ENCODE data around the gene RLIM. TPM values are rescaled to one million over a fixed set of nuclear protein-coding genes. Genes with fewer than 3 reads are reported as not detected.

Gene RLIM
- total RNA-seq, 4 donors from 2014 or later, result 33.3 to 55.2 (median 41.9) TPM

DNA sequence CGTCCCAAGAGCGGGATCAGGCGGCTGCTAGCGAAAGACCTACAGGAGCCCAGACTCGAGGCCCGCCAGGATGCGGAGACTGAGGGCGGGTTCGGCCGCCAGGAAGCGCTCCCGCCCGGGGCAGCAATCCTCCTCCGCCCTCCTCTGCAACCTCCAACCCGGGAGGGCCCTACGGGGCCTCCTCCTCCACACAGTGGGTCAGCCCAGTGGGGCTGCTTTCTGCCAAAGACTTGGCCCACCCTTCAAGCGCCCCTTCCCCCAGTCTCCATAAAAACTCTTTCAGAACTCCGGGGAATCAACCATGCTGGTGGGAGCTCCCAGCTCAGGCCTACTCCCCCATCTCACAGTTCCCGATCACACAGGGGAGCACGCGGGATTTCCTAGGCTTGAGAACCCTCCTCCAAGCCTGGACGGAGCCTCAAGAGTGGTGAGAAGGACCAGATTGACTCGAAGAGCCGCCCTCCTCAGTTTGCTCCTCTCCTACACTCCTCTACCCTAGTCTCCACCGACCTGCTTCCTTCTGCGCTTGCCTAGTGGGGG lies 77.5 kb downstream of the RLIM start:
- intact Hi-C loops (cut with DNase I), result loop anchor here (10.0 kb wide), 1 partner anchor 112 kb away; the partner anchor contains the start of gene SLC16A2
- peak; percentile 68 to 70 for DNase-seq
- WGBS, 2 donors, result 13 to 20% methylated on average over 4 to 5 of the region's 26 CpGs

GRCh38 chrX:74536152-74536831 lies 78.1 kb downstream of the RLIM start:
- no peaks in the 10 kb centered on the region for H3K36me3 ChIP-seq
- intact Hi-C loops (cut with DNase I), result loop anchor here (10.0 kb wide), 1 partner anchor 111 kb away; the partner anchor contains the start of gene SLC16A2
- H3K27ac ChIP-seq, result peak overlapping the region; percentile 77 to 92 (median 88)
- peak overlapping the region in 2 of 3 donors; percentile 32 to 37 for H3K4me3 ChIP-seq (replicated peaks in 1 of 3)
- no peaks in the 10 kb centered on the region for H3K27me3 ChIP-seq
- peak; percentile 86 for DNase-seq
- WGBS, 2 donors, result 0% methylated on average over 3 of the region's 48 CpGs; no CpG with 5 or more reads in 1 of the 2 donors
- H3K9me3 ChIP-seq, result no peaks in the 10 kb centered on the region
- TF ChIP-seq CTCF (IDR thresholded peaks at IDR 0.05) (peak; percentile 12 to 51 (median 44)), POLR2A (IDR thresholded peaks at IDR 0.05) (peak in 1 of 2 donors; percentile 56)
- peaks cover 0 to 4% of the 10 kb centered on the region in 2 donors for H3K4me1 ChIP-seq

More for the DNA sequence above, 77.5 kb downstream of the RLIM start:
- Histone ChIP-seq H3K36me3 (no peaks in the 10 kb centered on the region), H3K27me3 (no peaks in the 10 kb centered on the region), H3K4me1 (peaks cover 0 to 4% of the 10 kb centered on the region in 2 donors), H3K9me3 (no peaks in the 10 kb centered on the region), H3K4me3 (replicated peaks in 1 of 3) (peak overlapping the region in 2 of 3 donors; percentile 17 to 32), H3K27ac (peak overlapping the region; percentile 77 to 92 (median 88))
- TF ChIP-seq CTCF (IDR thresholded peaks at IDR 0.05) (no peak), POLR2A (IDR thresholded peaks at IDR 0.05) (no peak)

GRCh38 chrX:74535408-74536151 lies 78.8 kb downstream of the RLIM start:
- intact Hi-C loops (cut with DNase I), result loop anchor here (10.0 kb wide), 1 partner anchor 111 kb away; the partner anchor contains the start of gene SLC16A2
- DNase-seq, result peak; percentile 67 to 74
- peak overlapping the region; percentile 77 to 92 (median 88) for H3K27ac ChIP-seq

More at GRCh38 chrX:74535408-74536151, 78.8 kb downstream of the RLIM start:
- H3K9me3 ChIP-seq, result no peaks in the 10 kb centered on the region
- TF ChIP-seq POLR2A (IDR thresholded peaks at IDR 0.05), result no peak
- peak in 4 of 6 experiments; percentile 25 to 49 (median 41) for TF ChIP-seq CTCF (IDR thresholded peaks at IDR 0.05)
- peak overlapping the region in 2 of 3 donors; percentile 32 to 37 for H3K4me3 ChIP-seq (replicated peaks in 1 of 3)
- H3K4me1 ChIP-seq, result peaks cover 0 to 4% of the 10 kb centered on the region in 2 donors
- H3K36me3 ChIP-seq, result no peaks in the 10 kb centered on the region
- no peaks in the 10 kb centered on the region for H3K27me3 ChIP-seq
- WGBS, 2 donors, result 1 to 3% methylated on average over 8 to 23 of the region's 37 CpGs

Other genes with a start within 250 kb of the RLIM start
- gene SLC16A2, start 193.1 kb downstream of the RLIM start, total RNA-seq, result 10 to 100 TPM; 10.1 to 24.0 (median 20.1) TPM

Measured in thyroid gland (tissue), 4 donors.